ENCODE results near the gene SLC43A2. TPM values are rescaled to one million over a fixed set of nuclear protein-coding genes. Genes with fewer than 3 reads are reported as not detected.
A peak's percentile ranks its signal among the peaks of the same experiment; 100 is the strongest.

SLC43A2 gene
- total and polyA plus RNA-seq, 4 donors, result 0.63 to 7.9 (median 4.7) TPM

DNA sequence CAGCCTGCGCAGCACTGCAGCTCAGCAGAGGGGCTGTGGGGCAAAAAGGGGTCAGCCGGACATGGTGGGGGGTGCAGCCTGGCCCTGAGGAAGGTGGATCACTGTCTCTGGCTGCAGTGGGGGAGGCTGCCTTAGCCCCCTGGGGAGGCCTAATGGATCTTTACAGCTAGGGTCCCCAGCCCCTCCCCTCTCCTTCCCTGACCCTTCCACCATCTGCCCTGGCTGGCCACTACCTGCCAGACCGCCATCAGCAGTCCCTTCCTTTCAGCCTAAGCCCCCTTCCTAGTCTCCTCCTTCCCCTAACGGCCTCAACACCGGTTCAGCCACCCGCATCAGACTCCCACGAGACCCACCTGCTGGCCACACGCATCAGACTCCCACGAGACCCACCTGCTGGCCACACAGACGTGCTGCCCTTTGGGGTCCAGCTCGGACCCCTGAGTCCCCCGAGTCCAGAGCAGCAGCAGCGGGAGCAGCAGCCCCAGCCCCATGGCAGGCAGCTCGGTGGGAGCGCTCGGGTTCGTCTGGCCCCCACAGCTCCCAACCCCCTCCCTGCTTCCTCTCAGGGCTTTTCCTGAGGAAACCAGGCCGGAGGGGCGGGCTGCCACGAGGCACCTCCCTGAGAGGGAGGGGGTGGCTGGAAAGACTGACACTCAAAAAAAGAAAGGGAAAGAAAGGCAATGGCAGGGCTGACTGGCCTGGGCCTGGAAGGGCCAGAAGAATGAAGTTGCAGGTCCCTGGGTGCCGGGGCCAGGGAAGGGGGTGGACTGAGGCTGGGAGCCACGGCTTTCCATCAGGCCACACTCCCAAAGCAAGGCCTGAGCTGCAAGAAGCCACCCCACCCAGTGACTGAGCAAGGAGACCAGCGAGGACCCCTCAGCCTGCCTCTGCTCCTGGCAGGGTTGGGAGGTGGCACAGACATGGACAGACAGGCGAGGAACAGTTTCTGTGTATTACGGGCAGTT, 16.9 kb upstream of the SLC43A2 start, which contains the start of gene SCARF1:
TSS of gene SCARF1 (minus strand) at position 526 of the 965 bp plus-strand sequence. CDS start at position 491, 35 bp downstream.
- no peak for DNase-seq (ENCODE audit: low spot score)
- H3K4me1 ChIP-seq (ENCODE audit: control insufficient read depth in 4 of 4, insufficient read depth in 4 of 4, low read length in 3 of 4), result peaks cover 11 to 50% (median 26%) of the 10 kb centered on the region in 4 donors
- TF ChIP-seq GABPA (IDR thresholded peaks at IDR 0.05 in 1 of 2, conservative IDR thresholded peaks at IDR 0.05 in 1 of 2), result no peak
- TF ChIP-seq, protein P1, sequence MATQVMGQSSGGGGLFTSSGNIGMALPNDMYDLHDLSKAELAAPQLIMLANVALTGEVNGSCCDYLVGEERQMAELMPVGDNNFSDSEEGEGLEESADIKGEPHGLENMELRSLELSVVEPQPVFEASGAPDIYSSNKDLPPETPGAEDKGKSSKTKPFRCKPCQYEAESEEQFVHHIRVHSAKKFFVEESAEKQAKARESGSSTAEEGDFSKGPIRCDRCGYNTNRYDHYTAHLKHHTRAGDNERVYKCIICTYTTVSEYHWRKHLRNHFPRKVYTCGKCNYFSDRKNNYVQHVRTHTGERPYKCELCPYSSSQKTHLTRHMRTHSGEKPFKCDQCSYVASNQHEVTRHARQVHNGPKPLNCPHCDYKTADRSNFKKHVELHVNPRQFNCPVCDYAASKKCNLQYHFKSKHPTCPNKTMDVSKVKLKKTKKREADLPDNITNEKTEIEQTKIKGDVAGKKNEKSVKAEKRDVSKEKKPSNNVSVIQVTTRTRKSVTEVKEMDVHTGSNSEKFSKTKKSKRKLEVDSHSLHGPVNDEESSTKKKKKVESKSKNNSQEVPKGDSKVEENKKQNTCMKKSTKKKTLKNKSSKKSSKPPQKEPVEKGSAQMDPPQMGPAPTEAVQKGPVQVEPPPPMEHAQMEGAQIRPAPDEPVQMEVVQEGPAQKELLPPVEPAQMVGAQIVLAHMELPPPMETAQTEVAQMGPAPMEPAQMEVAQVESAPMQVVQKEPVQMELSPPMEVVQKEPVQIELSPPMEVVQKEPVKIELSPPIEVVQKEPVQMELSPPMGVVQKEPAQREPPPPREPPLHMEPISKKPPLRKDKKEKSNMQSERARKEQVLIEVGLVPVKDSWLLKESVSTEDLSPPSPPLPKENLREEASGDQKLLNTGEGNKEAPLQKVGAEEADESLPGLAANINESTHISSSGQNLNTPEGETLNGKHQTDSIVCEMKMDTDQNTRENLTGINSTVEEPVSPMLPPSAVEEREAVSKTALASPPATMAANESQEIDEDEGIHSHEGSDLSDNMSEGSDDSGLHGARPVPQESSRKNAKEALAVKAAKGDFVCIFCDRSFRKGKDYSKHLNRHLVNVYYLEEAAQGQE (IDR thresholded peaks at IDR 0.05), result no peak
- no peak for TF ChIP-seq YY1 (IDR thresholded peaks at IDR 0.05)
- TF ChIP-seq, protein P2, sequence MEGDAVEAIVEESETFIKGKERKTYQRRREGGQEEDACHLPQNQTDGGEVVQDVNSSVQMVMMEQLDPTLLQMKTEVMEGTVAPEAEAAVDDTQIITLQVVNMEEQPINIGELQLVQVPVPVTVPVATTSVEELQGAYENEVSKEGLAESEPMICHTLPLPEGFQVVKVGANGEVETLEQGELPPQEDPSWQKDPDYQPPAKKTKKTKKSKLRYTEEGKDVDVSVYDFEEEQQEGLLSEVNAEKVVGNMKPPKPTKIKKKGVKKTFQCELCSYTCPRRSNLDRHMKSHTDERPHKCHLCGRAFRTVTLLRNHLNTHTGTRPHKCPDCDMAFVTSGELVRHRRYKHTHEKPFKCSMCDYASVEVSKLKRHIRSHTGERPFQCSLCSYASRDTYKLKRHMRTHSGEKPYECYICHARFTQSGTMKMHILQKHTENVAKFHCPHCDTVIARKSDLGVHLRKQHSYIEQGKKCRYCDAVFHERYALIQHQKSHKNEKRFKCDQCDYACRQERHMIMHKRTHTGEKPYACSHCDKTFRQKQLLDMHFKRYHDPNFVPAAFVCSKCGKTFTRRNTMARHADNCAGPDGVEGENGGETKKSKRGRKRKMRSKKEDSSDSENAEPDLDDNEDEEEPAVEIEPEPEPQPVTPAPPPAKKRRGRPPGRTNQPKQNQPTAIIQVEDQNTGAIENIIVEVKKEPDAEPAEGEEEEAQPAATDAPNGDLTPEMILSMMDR (IDR thresholded peaks at IDR 0.05; ENCODE audit: low read depth, low read length, missing input control), result no peak
- TF ChIP-seq, protein P3, sequence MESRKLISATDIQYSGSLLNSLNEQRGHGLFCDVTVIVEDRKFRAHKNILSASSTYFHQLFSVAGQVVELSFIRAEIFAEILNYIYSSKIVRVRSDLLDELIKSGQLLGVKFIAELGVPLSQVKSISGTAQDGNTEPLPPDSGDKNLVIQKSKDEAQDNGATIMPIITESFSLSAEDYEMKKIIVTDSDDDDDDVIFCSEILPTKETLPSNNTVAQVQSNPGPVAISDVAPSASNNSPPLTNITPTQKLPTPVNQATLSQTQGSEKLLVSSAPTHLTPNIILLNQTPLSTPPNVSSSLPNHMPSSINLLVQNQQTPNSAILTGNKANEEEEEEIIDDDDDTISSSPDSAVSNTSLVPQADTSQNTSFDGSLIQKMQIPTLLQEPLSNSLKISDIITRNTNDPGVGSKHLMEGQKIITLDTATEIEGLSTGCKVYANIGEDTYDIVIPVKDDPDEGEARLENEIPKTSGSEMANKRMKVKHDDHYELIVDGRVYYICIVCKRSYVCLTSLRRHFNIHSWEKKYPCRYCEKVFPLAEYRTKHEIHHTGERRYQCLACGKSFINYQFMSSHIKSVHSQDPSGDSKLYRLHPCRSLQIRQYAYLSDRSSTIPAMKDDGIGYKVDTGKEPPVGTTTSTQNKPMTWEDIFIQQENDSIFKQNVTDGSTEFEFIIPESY (IDR thresholded peaks at IDR 0.05), result no peak
- TF ChIP-seq RAD21 (IDR thresholded peaks at IDR 0.05), result no peak
- no peak for TF ChIP-seq NR2F2 (IDR thresholded peaks at IDR 0.05)
- peak within 1 kb of the TSS; percentile 69 to 72 for H3K27ac ChIP-seq (ENCODE audit: low read depth in 1 of 2, low read length in 2 of 2)
- peak within 1 kb of the TSS; percentile 12 to 42 for H3K9ac ChIP-seq (ENCODE audit: low read depth in 1 of 2, low read length in 2 of 2)
- WGBS, result 70% methylated on average over 25 of the region's 25 CpGs
- H3K4me3 ChIP-seq (ENCODE audit: low read depth in 1 of 3, low read length in 3 of 3), result peak within 1 kb of the TSS in 2 of 3 donors; percentile 23 to 42
- peaks cover under 1 to 8% (median 5%) of the 10 kb centered on the region in 4 donors for H3K36me3 ChIP-seq (ENCODE audit: control insufficient read depth in 4 of 4, insufficient read depth in 3 of 4, low read depth in 1 of 4, low read length in 3 of 4)
- H3K27me3 ChIP-seq (ENCODE audit: control insufficient read depth in 4 of 4, insufficient read depth in 4 of 4, low read length in 3 of 4), result no peaks in the 10 kb centered on the region
- no peaks in the 10 kb centered on the region for H3K9me3 ChIP-seq (ENCODE audit: control insufficient read depth in 4 of 4, low read length in 3 of 4)

DNA sequence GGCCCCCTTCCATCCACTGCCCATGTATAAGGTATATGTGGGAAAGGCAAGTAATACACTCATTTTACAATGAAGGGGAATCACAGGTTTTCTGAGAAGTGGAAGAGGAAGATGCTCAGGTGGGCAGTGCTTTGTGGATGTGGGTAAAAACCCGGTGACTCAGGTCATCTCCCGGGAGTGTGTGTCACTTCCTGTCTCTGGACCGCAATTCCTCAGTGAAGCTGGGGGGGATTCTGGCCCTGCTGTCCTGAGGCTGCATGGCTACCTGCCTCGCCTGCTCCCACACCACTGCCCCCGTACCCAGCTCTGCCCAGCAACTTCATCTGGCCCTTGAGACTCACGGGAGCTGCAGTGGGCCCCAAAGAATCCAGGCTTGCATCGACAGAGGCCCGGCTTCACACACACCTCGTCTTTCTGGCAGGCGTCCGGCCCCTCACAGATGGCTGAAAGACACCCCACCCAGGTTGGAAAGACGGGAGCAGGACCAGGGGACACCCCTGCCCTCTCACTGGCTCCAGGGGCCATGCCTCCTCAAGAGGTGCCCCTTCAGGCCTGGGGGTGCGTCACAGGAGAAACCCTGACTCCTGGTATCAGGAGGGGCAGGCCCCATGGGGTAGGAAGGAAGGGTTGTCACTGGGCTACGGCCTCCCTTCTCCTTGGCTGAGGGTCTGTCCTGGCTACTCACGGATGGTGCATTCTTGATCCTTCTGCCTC, 16.0 kb upstream of the SLC43A2 start:
- TF ChIP-seq NR2F2 (IDR thresholded peaks at IDR 0.05) (no peak), JUND (IDR thresholded peaks at IDR 0.05) (no peak), TAF1 (conservative IDR thresholded peaks at IDR 0.05) (no peak), RAD21 (IDR thresholded peaks at IDR 0.05) (no peak), FOXA1 (IDR thresholded peaks at IDR 0.05) (no peak), EGR1 (IDR thresholded peaks at IDR 0.05; ENCODE audit: low read depth in 2 of 2) (no peak), HNF4G (IDR thresholded peaks at IDR 0.05) (no peak), RXRA (IDR thresholded peaks at IDR 0.05) (no peak), YY1 (IDR thresholded peaks at IDR 0.05) (no peak)
- TF ChIP-seq, protein P4, sequence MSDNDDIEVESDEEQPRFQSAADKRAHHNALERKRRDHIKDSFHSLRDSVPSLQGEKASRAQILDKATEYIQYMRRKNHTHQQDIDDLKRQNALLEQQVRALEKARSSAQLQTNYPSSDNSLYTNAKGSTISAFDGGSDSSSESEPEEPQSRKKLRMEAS (IDR thresholded peaks at IDR 0.05), result no peak
- TF ChIP-seq, protein P5, sequence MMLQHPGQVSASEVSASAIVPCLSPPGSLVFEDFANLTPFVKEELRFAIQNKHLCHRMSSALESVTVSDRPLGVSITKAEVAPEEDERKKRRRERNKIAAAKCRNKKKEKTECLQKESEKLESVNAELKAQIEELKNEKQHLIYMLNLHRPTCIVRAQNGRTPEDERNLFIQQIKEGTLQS (IDR thresholded peaks at IDR 0.05), result no peak
- TF ChIP-seq, protein P3 (IDR thresholded peaks at IDR 0.05), result no peak
- peaks cover 10 to 44% (median 21%) of the 10 kb centered on the region in 4 donors for H3K4me1 ChIP-seq (ENCODE audit: control insufficient read depth in 4 of 4, insufficient read depth in 4 of 4, low read length in 3 of 4)
- WGBS, result 70% methylated on average over 15 of the region's 15 CpGs
- peak overlapping the region in 2 of 3 donors; percentile 42 to 43 for H3K4me3 ChIP-seq (ENCODE audit: low read depth in 1 of 3, low read length in 3 of 3)
- H3K27me3 ChIP-seq (ENCODE audit: control insufficient read depth in 4 of 4, insufficient read depth in 4 of 4, low read length in 3 of 4), result no peaks in the 10 kb centered on the region
- no peak for DNase-seq (ENCODE audit: low spot score)
- peaks cover 0 to 8% (median 5%) of the 10 kb centered on the region in 4 donors for H3K36me3 ChIP-seq (ENCODE audit: control insufficient read depth in 4 of 4, insufficient read depth in 3 of 4, low read depth in 1 of 4, low read length in 3 of 4)
- H3K9ac ChIP-seq (ENCODE audit: low read depth in 1 of 2, low read length in 2 of 2), result peak overlapping the region in 1 of 2 donors; percentile 42
- peak overlapping the region; percentile 69 to 72 for H3K27ac ChIP-seq (ENCODE audit: low read depth in 1 of 2, low read length in 2 of 2)
- no peaks in the 10 kb centered on the region for H3K9me3 ChIP-seq (ENCODE audit: control insufficient read depth in 4 of 4, low read length in 3 of 4)

All from liver (tissue), 9 donors.